ENCODE results near the gene ZNF343.

ZNF343 gene

DNA sequence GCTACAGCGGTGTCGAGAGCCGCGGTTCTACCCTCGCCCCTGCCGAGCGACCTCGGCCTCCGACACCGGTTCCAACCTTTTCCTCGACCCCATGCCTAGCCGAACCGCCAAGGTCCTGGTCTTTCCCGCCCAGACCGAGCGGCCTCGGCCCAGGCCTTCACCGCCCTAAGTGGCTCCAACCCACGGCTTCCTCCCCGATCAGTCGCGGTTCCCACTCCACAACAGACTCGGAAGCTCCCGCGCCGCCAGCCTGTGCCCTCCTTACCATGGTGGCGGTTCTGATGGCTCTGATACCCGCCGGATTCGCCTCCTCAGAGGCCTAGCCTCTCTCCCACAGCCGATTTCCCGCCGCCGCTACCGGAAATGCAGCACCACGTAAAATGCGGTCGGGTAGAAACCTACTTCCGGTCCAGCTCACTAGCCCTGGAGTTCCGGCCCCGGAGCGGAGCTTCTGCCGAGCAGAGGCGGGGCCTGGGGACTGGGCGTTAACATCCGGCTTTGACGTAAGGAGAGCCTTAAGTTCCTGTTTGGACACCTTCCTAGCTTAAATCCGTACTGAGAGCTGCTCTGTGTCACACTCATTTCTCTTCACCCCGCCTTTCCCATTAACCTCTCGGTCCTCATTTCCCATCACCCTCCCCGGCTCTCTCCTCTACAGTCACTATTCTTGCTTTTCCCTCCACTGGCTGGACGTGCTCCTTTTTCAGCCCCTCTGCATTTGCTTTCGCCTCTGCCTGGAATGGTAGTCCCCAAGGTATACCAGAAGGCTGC, 38.1 kb downstream of the ZNF343 start, which contains the start of gene SNRPB:
SNRPB (minus strand) TSS at position 367 of the 771 bp plus-strand sequence; CDS start at position 268, 99 bp downstream.
- Mint-ChIP-seq H3K27ac (peak within 1 kb of the TSS; percentile 99), H3K4me3 (peak within 1 kb of the TSS; percentile 97), H3K36me3 (ENCODE audit: low read depth) (peaks cover 41% of the 10 kb centered on the region), H3K27me3 (ENCODE audit: low read depth) (no peaks in the 10 kb centered on the region), H3K4me1 (ENCODE audit: low read depth) (peaks cover 36% of the 10 kb centered on the region), H3K9me3 (no peaks in the 10 kb centered on the region)

DNA sequence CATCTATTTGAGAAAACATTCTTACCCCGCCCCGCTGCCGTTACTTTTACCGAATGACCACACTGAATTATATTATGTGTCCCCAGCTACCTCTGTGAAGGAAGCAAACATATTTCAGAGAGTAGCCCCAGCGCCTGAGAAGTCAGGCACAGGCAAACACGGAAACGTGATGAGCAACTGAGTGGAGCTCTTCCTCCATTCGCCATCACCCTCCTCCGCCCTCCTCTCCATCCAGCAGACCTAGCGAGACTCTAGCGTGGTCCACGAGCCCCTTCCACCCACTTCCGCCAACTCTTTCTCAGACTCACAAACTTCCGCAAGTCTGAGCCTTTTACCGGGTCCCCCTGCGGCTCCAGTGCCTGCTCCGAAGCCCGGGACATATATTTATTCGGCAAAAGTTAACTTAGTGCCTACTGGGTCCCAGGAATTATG, 38.7 kb downstream of the ZNF343 start:
- no peaks in the 10 kb centered on the region for H3K27me3 Mint-ChIP-seq (ENCODE audit: low read depth)
- peak overlapping the region; percentile 97 for H3K4me3 Mint-ChIP-seq
- H3K9me3 Mint-ChIP-seq: no peaks in the 10 kb centered on the region
- H3K4me1 Mint-ChIP-seq (ENCODE audit: low read depth): peaks cover 36% of the 10 kb centered on the region
- peaks cover 45% of the 10 kb centered on the region for H3K36me3 Mint-ChIP-seq (ENCODE audit: low read depth)
- H3K27ac Mint-ChIP-seq: peak overlapping the region; percentile 99

- Mint-ChIP-seq H3K36me3 (ENCODE audit: low read depth) (peaks cover 56% of the 10 kb centered on the region), H3K9me3 (no peaks in the 10 kb centered on the region), H3K27ac (peak overlapping the region; percentile 62), H3K4me1 (ENCODE audit: low read depth) (peaks cover 36% of the 10 kb centered on the region), H3K4me3 (peak overlapping the region; percentile 97), H3K27me3 (ENCODE audit: low read depth) (no peaks in the 10 kb centered on the region)
Measured at GRCh38 chr20:2468581-2469407, 39.9 kb downstream of the ZNF343 start.

DNA sequence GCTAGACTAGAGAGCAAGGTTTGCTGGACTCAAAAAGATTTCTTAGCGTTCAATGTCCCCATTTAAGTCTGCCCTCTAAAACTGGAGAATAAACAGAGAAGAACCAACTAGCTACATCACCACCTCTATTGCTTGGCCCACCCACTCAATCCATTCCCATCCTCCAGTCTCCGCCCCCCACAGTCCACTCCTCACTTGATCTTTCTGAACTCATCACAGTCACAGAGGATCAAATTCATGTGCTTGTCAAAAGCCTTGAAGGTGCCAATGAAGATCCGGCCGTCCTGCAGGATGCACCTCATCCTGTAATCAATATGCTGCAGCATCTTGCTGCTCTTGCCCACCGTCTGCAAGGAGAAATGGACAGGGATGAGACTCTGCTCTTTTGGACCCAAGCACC, 41.3 kb downstream of the ZNF343 start:
- Mint-ChIP-seq H3K4me3 (peak overlapping the region; percentile 38), H3K4me1 (ENCODE audit: low read depth) (peaks cover 38% of the 10 kb centered on the region), H3K27me3 (ENCODE audit: low read depth) (no peaks in the 10 kb centered on the region), H3K36me3 (ENCODE audit: low read depth) (peaks cover 67% of the 10 kb centered on the region), H3K27ac (peak overlapping the region; percentile 58), H3K9me3 (no peaks in the 10 kb centered on the region)

GRCh38 chr20:2465100-2465499, 43.6 kb downstream of the ZNF343 start:
- Mint-ChIP-seq H3K4me1 (ENCODE audit: low read depth) (peaks cover 28% of the 10 kb centered on the region), H3K27ac (no peak overlapping the region), H3K9me3 (no peaks in the 10 kb centered on the region), H3K27me3 (ENCODE audit: low read depth) (no peaks in the 10 kb centered on the region), H3K36me3 (ENCODE audit: low read depth) (peaks cover 79% of the 10 kb centered on the region), H3K4me3 (no peak overlapping the region)

DNA sequence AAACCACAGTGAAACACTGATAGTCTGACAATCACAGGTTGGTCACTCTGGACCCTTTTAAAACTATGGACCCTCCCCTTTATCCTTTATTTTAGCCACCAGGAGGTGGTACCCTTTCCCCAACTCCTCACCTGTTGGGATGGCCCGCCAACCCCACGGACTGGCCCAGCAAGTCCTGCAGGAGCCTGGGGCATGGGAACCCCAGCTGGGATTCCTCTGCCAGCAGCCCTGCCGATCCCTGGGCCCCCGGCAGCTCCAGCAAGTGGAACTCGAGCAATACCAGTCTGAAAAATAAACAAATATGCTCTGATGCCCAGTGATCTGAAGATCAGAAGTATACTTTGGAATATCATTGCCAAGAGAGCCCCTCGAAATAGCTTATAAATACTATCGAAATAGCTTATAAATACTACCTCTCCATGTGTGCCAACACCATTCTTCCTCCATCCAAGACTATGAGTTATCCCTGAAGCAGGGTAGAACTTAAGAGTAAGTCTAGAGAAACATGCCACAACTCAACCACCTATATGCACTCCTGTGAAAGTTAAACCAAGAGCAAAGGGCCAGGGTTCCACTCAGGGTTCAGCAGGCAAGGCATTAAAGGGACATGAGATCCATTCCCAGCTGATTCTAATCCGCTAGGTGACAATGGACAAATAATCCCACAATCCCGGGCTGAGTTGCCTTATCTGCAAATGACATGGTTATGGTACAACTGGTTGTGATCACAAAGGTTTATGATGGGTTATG, 44.9 kb downstream of the ZNF343 start:
- H3K4me3 Mint-ChIP-seq: no peak overlapping the region
- peaks cover 19% of the 10 kb centered on the region for H3K4me1 Mint-ChIP-seq (ENCODE audit: low read depth)
- H3K27ac Mint-ChIP-seq: no peak overlapping the region
- no peaks in the 10 kb centered on the region for H3K27me3 Mint-ChIP-seq (ENCODE audit: low read depth)
- H3K9me3 Mint-ChIP-seq: no peaks in the 10 kb centered on the region
- peaks cover 76% of the 10 kb centered on the region for H3K36me3 Mint-ChIP-seq (ENCODE audit: low read depth)

- H3K36me3 Mint-ChIP-seq (ENCODE audit: low read depth): peaks cover 72% of the 10 kb centered on the region
- H3K27me3 Mint-ChIP-seq (ENCODE audit: low read depth): no peaks in the 10 kb centered on the region
- H3K4me1 Mint-ChIP-seq (ENCODE audit: low read depth): peaks cover 8% of the 10 kb centered on the region
- no peaks in the 10 kb centered on the region for H3K9me3 Mint-ChIP-seq
- no peak overlapping the region for H3K27ac Mint-ChIP-seq
- no peak overlapping the region for H3K4me3 Mint-ChIP-seq
Measured at GRCh38 chr20:2462484-2462883, 46.2 kb downstream of the ZNF343 start.

DNA sequence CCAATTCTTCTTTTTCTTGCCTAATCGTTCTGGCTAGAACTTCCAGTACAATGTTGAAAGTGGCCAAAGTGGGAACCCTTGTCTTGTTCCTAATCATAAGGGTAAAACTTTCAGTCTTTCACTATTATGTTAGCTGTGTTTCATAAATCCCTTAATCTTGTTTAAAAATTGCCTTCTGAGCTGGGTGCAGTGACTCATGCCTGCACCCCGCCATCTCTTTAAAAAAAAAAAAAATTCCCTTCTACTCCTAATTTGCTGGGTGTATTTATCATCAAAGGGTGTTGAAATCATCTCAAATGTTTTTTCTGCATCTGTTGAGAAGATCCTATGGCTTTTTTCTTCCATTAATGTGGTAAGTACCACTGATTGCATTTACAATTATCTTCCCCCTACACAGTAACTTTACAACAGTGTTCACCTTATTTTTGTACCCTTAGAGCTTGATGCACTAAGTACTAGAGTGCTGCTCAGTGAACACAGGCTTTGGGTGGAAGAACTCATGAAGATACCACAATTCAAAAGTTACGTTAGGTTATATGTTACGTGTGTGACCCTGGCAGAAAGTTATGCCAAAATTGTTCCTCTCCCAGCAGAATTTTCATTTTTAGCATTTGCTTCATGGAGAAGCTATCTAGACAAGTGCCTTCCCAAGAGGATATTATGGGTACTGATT, 47.8 kb downstream of the ZNF343 start:
- Mint-ChIP-seq H3K27me3 (ENCODE audit: low read depth) (no peaks in the 10 kb centered on the region), H3K36me3 (ENCODE audit: low read depth) (peaks cover 62% of the 10 kb centered on the region), H3K4me1 (ENCODE audit: low read depth) (peaks cover 2% of the 10 kb centered on the region), H3K4me3 (no peak overlapping the region), H3K27ac (no peak overlapping the region), H3K9me3 (no peaks in the 10 kb centered on the region)

GRCh38 chr20:2459981-2460751, 48.5 kb downstream of the ZNF343 start:
- Mint-ChIP-seq H3K36me3 (ENCODE audit: low read depth) (peaks cover 55% of the 10 kb centered on the region), H3K27me3 (ENCODE audit: low read depth) (no peaks in the 10 kb centered on the region), H3K4me3 (no peak overlapping the region), H3K4me1 (ENCODE audit: low read depth) (peaks cover 5% of the 10 kb centered on the region), H3K9me3 (no peaks in the 10 kb centered on the region), H3K27ac (no peak overlapping the region)

DNA sequence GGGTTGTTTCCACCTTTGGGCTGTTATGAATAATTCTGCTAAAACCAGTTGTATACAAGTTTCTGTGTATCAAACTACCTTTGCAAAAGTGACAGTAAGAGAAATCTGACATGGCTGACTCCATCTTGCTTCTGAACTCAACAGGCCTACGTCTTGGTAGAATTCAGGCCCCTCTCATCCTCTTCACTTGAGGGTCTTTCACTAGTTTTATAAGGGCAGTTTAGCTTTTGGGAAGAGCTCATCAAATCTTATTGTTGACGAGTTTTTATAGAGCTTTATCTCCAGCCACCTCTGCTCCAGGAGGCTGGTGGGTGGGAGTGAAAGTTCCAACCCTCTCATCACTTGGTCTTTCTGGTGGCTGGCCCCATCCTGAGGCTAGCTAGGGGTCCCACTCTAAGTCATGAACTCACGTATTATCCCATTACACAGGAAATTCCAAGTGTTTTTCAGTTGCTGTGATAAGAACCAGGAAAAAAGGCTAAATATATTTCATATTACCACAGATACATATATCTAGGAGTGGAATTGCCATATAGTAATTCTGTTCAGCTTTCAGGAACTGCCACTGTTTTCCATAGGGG, 49.7 kb downstream of the ZNF343 start:
- H3K27me3 Mint-ChIP-seq (ENCODE audit: low read depth): no peaks in the 10 kb centered on the region
- peaks cover 46% of the 10 kb centered on the region for H3K36me3 Mint-ChIP-seq (ENCODE audit: low read depth)
- H3K4me3 Mint-ChIP-seq: no peak overlapping the region
- H3K9me3 Mint-ChIP-seq: no peaks in the 10 kb centered on the region
- peaks cover 5% of the 10 kb centered on the region for H3K4me1 Mint-ChIP-seq (ENCODE audit: low read depth)
- H3K27ac Mint-ChIP-seq: no peak overlapping the region

DNA sequence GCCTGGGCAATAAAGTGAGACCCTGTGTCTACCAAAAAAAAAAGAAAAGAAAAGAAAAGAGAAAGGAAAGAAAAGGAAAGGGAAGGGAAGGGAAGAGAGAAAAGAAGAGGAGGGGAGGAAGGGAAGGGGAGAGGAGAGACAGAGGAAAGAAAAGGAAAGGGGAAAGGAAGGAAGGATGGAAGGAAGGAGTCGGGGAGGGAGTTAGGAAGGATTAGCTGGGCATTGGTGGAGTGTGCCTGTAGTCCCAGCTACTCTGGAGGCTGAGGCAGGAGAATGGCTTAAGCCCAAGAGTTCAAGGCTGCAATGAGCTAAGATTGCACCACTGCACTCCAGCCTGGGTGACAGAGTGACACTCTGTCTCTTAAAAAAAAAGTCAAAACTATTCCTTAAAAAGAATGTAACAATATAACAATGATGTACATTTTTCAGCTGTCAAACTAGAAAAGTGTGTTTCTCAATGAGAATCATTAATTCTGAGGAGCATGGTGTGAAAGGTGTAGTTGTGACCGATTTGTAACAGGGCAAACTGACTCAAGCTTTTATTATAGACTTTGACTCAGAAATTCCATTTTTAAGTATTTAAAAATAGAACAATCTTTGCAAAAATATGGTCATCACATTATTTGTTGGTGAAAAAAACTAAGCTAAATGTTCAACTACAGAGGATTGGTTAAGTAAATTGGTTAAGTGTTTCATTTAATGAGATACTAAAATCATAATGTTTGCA, 52.8 kb downstream of the ZNF343 start:
- no peaks in the 10 kb centered on the region for H3K9me3 Mint-ChIP-seq
- H3K4me3 Mint-ChIP-seq: no peak overlapping the region
- H3K27me3 Mint-ChIP-seq (ENCODE audit: low read depth): peaks cover 3% of the 10 kb centered on the region
- H3K4me1 Mint-ChIP-seq (ENCODE audit: low read depth): peaks cover 3% of the 10 kb centered on the region
- H3K27ac Mint-ChIP-seq: no peak overlapping the region
- H3K36me3 Mint-ChIP-seq (ENCODE audit: low read depth): peaks cover 16% of the 10 kb centered on the region

GRCh38 chr20:2453792-2454191, 54.9 kb downstream of the ZNF343 start:
- no peak overlapping the region for H3K27ac Mint-ChIP-seq
- H3K4me3 Mint-ChIP-seq: no peak overlapping the region
- H3K36me3 Mint-ChIP-seq (ENCODE audit: low read depth): peaks cover 5% of the 10 kb centered on the region
- H3K4me1 Mint-ChIP-seq (ENCODE audit: low read depth): peaks cover 15% of the 10 kb centered on the region
- H3K9me3 Mint-ChIP-seq: no peaks in the 10 kb centered on the region
- H3K27me3 Mint-ChIP-seq (ENCODE audit: low read depth): peaks cover 4% of the 10 kb centered on the region
